RWPE2 (cell line): ENCODE data around the gene OR13J1.
"Not testable (repeated sequence)": the region's sequence is repeated elsewhere in the genome, so short reads cannot be mapped to it uniquely, and the experiment has no call there.

Experiments
- ATAC-seq: fragments of 200-7000 bp; cut with Tn5 transposase; 3 replicates; pipeline ENCODE4 v1.9.1; 2021; ENCODE audit warnings: low read depth
- DNase-seq: peaks from one replicate; pipeline ENCODE4 v3.0.0-alpha.2; 2020; ENCODE audit warnings: low spot score
- H3K27ac ChIP-seq: fragments of 450-650 bp; 2 replicates; pipeline ENCODE4 v1.5.1; 2017; ENCODE audit warnings: mild to moderate bottlenecking; ENCODE audit not compliant: poor library complexity, severe bottlenecking
- H3K27me3 ChIP-seq: fragments of 250-450 bp; sonication (Bioruptor Pico); 2 replicates; pipeline ENCODE4 v1.5.1; 2021; ENCODE audit warnings: mild to moderate bottlenecking, moderate library complexity; ENCODE audit not compliant: insufficient read depth, poor library complexity, severe bottlenecking
- H3K36me3 ChIP-seq: fragments of 250-450 bp; sonication (Bioruptor Pico); 2 replicates; pipeline ENCODE4 v1.5.1; 2020; ENCODE audit warnings: low read depth, mild to moderate bottlenecking, moderate library complexity
- H3K4me1 ChIP-seq: fragments of 250-450 bp; sonication (Bioruptor Pico); 2 replicates; pipeline ENCODE4 v1.5.1; 2021; ENCODE audit warnings: mild to moderate bottlenecking, moderate library complexity; ENCODE audit not compliant: insufficient read depth, poor library complexity, severe bottlenecking
- H3K4me3 ChIP-seq: fragments of 250-450 bp; sonication (Bioruptor Pico); 2 replicates; pipeline ENCODE4 v1.5.1; 2021; ENCODE audit warnings: mild to moderate bottlenecking, moderate library complexity; ENCODE audit not compliant: severe bottlenecking
- H3K9me3 ChIP-seq: fragments of 250-450 bp; sonication (Bioruptor Pico); 2 replicates; pipeline ENCODE4 v1.5.1; 2021; ENCODE audit warnings: mild to moderate bottlenecking, moderate library complexity; ENCODE audit not compliant: severe bottlenecking
- CTCF ChIP-seq: fragments of 450-650 bp; IDR thresholded peaks from one replicate; pipeline ENCODE4 v1.5.1; 2017; ENCODE audit warnings: mild to moderate bottlenecking, moderate library complexity; ENCODE audit not compliant: poor library complexity, severe bottlenecking

The OR13J1 gene

GRCh38 chr9:35915681-35916294 is 45.6 kb upstream of the OR13J1 start:
- Histone ChIP-seq H3K27me3 (no peaks in the 10 kb centered on the region), H3K36me3 (no peaks in the 10 kb centered on the region), H3K4me1 (peaks cover under 1% of the 10 kb centered on the region), H3K9me3 (no peaks in the 10 kb centered on the region), H3K4me3 (no peak overlapping the region), H3K27ac (no peak overlapping the region)
- TF ChIP-seq CTCF = no peak
- DNase-seq = no peak
- ATAC-seq = no peak; the same call in 2 of the 3 replicates

GRCh38 chr9:35914301-35914807 is 44.2 kb upstream of the OR13J1 start:
- Histone ChIP-seq H3K27ac (no peak overlapping the region), H3K9me3 (no peaks in the 10 kb centered on the region), H3K4me3 (no peak overlapping the region), H3K27me3 (no peaks in the 10 kb centered on the region), H3K4me1 (peaks cover 4% of the 10 kb centered on the region), H3K36me3 (no peaks in the 10 kb centered on the region)
- TF ChIP-seq CTCF = no peak
- ATAC-seq (peak; percentile 45; the same call in 2 of the 3 replicates), DNase-seq (no peak)

GRCh38 chr9:35913429-35913828 is 43.2 kb upstream of the OR13J1 start:
- not testable (repeated sequence) for DNase-seq, ATAC-seq, H3K27me3 ChIP-seq, H3K4me3 ChIP-seq, H3K36me3 ChIP-seq, H3K9me3 ChIP-seq, H3K27ac ChIP-seq
- H3K4me1 ChIP-seq = peaks cover 13% of the 10 kb centered on the region

- TF ChIP-seq CTCF = no peak
- H3K36me3 ChIP-seq = no peaks in the 10 kb centered on the region
- ATAC-seq = no peak
Observed at GRCh38 chr9:35912791-35913400, 42.7 kb upstream of the OR13J1 start.

GRCh38 chr9:35911690-35912089 is 41.5 kb upstream of the OR13J1 start:
- TF ChIP-seq CTCF = no peak
- Histone ChIP-seq H3K4me1 (peaks cover 29% of the 10 kb centered on the region), H3K9me3 (no peaks in the 10 kb centered on the region), H3K36me3 (no peaks in the 10 kb centered on the region), H3K27me3 (no peaks in the 10 kb centered on the region), H3K27ac (no peak overlapping the region), H3K4me3 (no peak overlapping the region)
- DNase-seq (no peak), ATAC-seq (no peak)

More at GRCh38 chr9:35912791-35913400, 42.7 kb upstream of the OR13J1 start:
- no peak overlapping the region for H3K4me3 ChIP-seq
- DNase-seq = no peak
- no peaks in the 10 kb centered on the region for H3K9me3 ChIP-seq
- H3K27me3 ChIP-seq = no peaks in the 10 kb centered on the region
- H3K4me1 ChIP-seq = peaks cover 18% of the 10 kb centered on the region
- H3K27ac ChIP-seq = no peak overlapping the region
